Measurements from ENCODE around the gene CD79B.
"Not testable (repeated sequence)": the region's sequence is repeated elsewhere in the genome, so short reads cannot be mapped to it uniquely, and the experiment has no call there.

- TF ChIP-seq CTCF, EP300 (IDR thresholded peaks at IDR 0.05): not testable (repeated sequence)
These were observed 37.3 kb downstream of the CD79B start for GRCh38 chr17:63894821-63895220.
